IMR-90 (cell line): ENCODE measurements around the gene HLA-DQB1. TPM values are rescaled to one million over a fixed set of nuclear protein-coding genes. Genes with fewer than 3 reads are reported as not detected.

ENCODE experiments used
- ATAC-seq: fragments of 200-7000 bp; cut with Tn5 transposase; 2 replicates; pipeline ENCODE4 v1.9.1; 2020; ENCODE audit warnings: low read depth, mild to moderate bottlenecking, moderate library complexity
- BruUV-seq: library from RNA; stranded (reverse); fragments of 400-500 nt; replicated peaks from 2 replicates; lab custom pipeline; 2021; lab: Mats Ljungman, UMichigan
- CTCF ChIA-PET: fragments of 300-600 bp; formaldehyde crosslinking; extraction: SDS; loops from one replicate; lab custom pipeline; 2021; ENCODE audit warnings: antibody characterized with exemption; lab: Yijun Ruan, JAX
- POLR2A ChIA-PET: fragments of 300-600 bp; sonication (Branson Sonifier 250); formaldehyde crosslinking; loops from one replicate; lab custom pipeline; 2022; ENCODE audit warnings: antibody characterized with exemption; ENCODE audit not compliant: unreplicated experiment; lab: Charles Lee
- DNase-seq: peaks from one replicate; pipeline ENCODE4 v3.0.0; 2013
- H2AFZ ChIP-seq: replicated peaks from 2 replicates; pipeline ENCODE3; 2013; ENCODE audit warnings: low read length, mild to moderate bottlenecking; ENCODE audit not compliant: poor library complexity
- H2AK5ac ChIP-seq: 2 replicates; pipeline ENCODE4 v1.6.1; 2013; ENCODE audit warnings: low read depth, low read length, inconsistent platforms
- H2AK9ac ChIP-seq: replicated peaks from 2 replicates; pipeline ENCODE3; 2013; ENCODE audit warnings: mild to moderate bottlenecking, low read depth, low read length, moderate library complexity; ENCODE audit not compliant: poor library complexity
- H2BK120ac ChIP-seq: 2 replicates; pipeline ENCODE4 v1.6.1; 2013; ENCODE audit warnings: low read depth, low read length, inconsistent platforms
- H2BK15ac ChIP-seq: 3 replicates; pipeline ENCODE4 v1.6.1; 2013; ENCODE audit warnings: low read depth, low read length, inconsistent platforms
- H2BK20ac ChIP-seq: 2 replicates; pipeline ENCODE4 v1.6.1; 2013; ENCODE audit warnings: low read depth, mild to moderate bottlenecking, inconsistent platforms, low read length, moderate library complexity
- H2BK5ac ChIP-seq: 2 replicates; pipeline ENCODE4 v1.6.1; 2013; ENCODE audit warnings: mild to moderate bottlenecking, low read depth, low read length, inconsistent platforms; ENCODE audit not compliant: poor library complexity, severe bottlenecking
- H3K14ac ChIP-seq: replicated peaks from 2 replicates; pipeline ENCODE4 v1.6.1; 2013; ENCODE audit warnings: low read depth, low read length, inconsistent platforms
- H3K18ac ChIP-seq: 2 replicates; pipeline ENCODE4 v1.6.1; 2013; ENCODE audit warnings: low read depth, low read length, control low read depth
- H3K23ac ChIP-seq: 2 replicates; pipeline ENCODE4 v1.6.1; 2013; ENCODE audit warnings: low read depth, low read length, inconsistent platforms
- H3K27ac ChIP-seq: 2 replicates; pipeline ENCODE4 v1.5.1; 2013; ENCODE audit warnings: mild to moderate bottlenecking, control low read depth, low read length; ENCODE audit not compliant: insufficient read depth
- H3K27me3 ChIP-seq: 2 replicates; pipeline ENCODE4 v1.6.1; 2013; ENCODE audit warnings: low read length; ENCODE audit not compliant: control insufficient read depth, insufficient read depth
- H3K36me3 ChIP-seq: 2 replicates; pipeline ENCODE4 v1.6.1; 2013; ENCODE audit warnings: low read length, mixed read lengths; ENCODE audit not compliant: control insufficient read depth, insufficient read depth
- H3K4ac ChIP-seq: 2 replicates; pipeline ENCODE4 v1.6.1; 2013; ENCODE audit warnings: low read depth, low read length, inconsistent platforms
- H3K4me1 ChIP-seq: 2 replicates; pipeline ENCODE4 v1.6.1; 2013; ENCODE audit warnings: low read length, mixed read lengths; ENCODE audit not compliant: control insufficient read depth, insufficient read depth
- H3K4me2 ChIP-seq: 2 replicates; pipeline ENCODE4 v1.6.1; 2013; ENCODE audit warnings: low read depth, mild to moderate bottlenecking, control low read depth, low read length, moderate library complexity
- H3K4me3 ChIP-seq: 2 replicates; pipeline ENCODE4 v1.5.1; 2013; ENCODE audit warnings: low read depth, mild to moderate bottlenecking, control low read depth, low read length, moderate library complexity; ENCODE audit not compliant: insufficient read depth
- H3K56ac ChIP-seq: 2 replicates; pipeline ENCODE4 v1.6.1; 2013; ENCODE audit warnings: low read length, inconsistent platforms; ENCODE audit not compliant: insufficient read depth; ENCODE audit errors: extremely low read depth
- H3K79me1 ChIP-seq, 2 experiments: 2 replicates each; pipeline ENCODE4 v1.6.1; 2013; ENCODE audit warnings: low read length in 2 of 2, inconsistent platforms in 1 of 2, low read depth in 1 of 2
- H3K9ac ChIP-seq: 2 replicates; pipeline ENCODE4 v1.6.1; 2013; ENCODE audit warnings: low read depth, low read length, control low read depth
- H3K9me1 ChIP-seq: 2 replicates; pipeline ENCODE4 v1.6.1; 2013; ENCODE audit warnings: low read length, inconsistent platforms; ENCODE audit not compliant: insufficient read depth
- H3K9me3 ChIP-seq: 2 replicates; pipeline ENCODE4 v1.6.1; 2013; ENCODE audit warnings: low read length; ENCODE audit not compliant: control insufficient read depth, insufficient read depth
- H4K20me1 ChIP-seq: 2 replicates; pipeline ENCODE4 v1.6.1; 2013; ENCODE audit warnings: low read length, inconsistent platforms; ENCODE audit not compliant: insufficient read depth
- H4K5ac ChIP-seq: 2 replicates; pipeline ENCODE4 v1.6.1; 2013; ENCODE audit warnings: mild to moderate bottlenecking, low read depth, low read length, control low read depth
- H4K8ac ChIP-seq, 2 experiments: 2 replicates each; pipeline ENCODE4 v1.6.1; 2013; ENCODE audit warnings: low read depth in 2 of 2, low read length in 2 of 2, control low read depth in 1 of 2, inconsistent platforms in 1 of 2
- H4K91ac ChIP-seq: 2 replicates; pipeline ENCODE4 v1.6.1; 2013; ENCODE audit warnings: low read depth, low read length, inconsistent platforms; ENCODE audit not compliant: insufficient read depth
- BHLHE40 ChIP-seq: fragments of 150-350 bp; IDR thresholded peaks from 2 replicates; pipeline ENCODE4 v1.6.1; 2016; ENCODE audit warnings: mild to moderate bottlenecking, low read depth, low read length
- CEBPB ChIP-seq: IDR thresholded peaks from 2 replicates; pipeline ENCODE4 v1.6.1; 2012; ENCODE audit warnings: low read depth, low read length, improper control_type of control experiment
- CHD1 ChIP-seq: IDR thresholded peaks from 2 replicates; pipeline ENCODE4 v1.6.1; 2012; ENCODE audit warnings: low read depth, low read length, improper control_type of control experiment
- CTCF ChIP-seq: conservative IDR thresholded peaks from 2 replicates; pipeline ENCODE4 v1.5.1; 2012; ENCODE audit warnings: mild to moderate bottlenecking, low read depth, low read length, improper control_type of control experiment
- ELK1 ChIP-seq: fragments of 150-350 bp; IDR thresholded peaks from 2 replicates; pipeline ENCODE4 v1.6.1; 2016; ENCODE audit warnings: low read depth, mild to moderate bottlenecking, low read length, moderate library complexity, borderline replicate concordance
- FOS ChIP-seq: fragments of 150-350 bp; IDR thresholded peaks from 2 replicates; pipeline ENCODE4 v1.6.1; 2016; ENCODE audit warnings: low read depth, low read length
- MAFK ChIP-seq: IDR thresholded peaks from 2 replicates; pipeline ENCODE4 v1.6.1; 2012; ENCODE audit warnings: low read depth, low read length, improper control_type of control experiment
- MAZ ChIP-seq: IDR thresholded peaks from 2 replicates; pipeline ENCODE4 v1.6.1; 2012; ENCODE audit warnings: low read depth, mild to moderate bottlenecking, low read length, improper control_type of control experiment, moderate library complexity, borderline replicate concordance
- MXI1 ChIP-seq: IDR thresholded peaks from 2 replicates; pipeline ENCODE4 v1.6.1; 2012; ENCODE audit warnings: low read depth, mild to moderate bottlenecking, low read length, moderate library complexity, borderline replicate concordance
- NFE2L2 ChIP-seq: fragments of 150-350 bp; IDR thresholded peaks from 2 replicates; pipeline ENCODE4 v1.6.1; 2016; ENCODE audit warnings: low read depth, mild to moderate bottlenecking, low read length
- POLR2A ChIP-seq: IDR thresholded peaks from 2 replicates; pipeline ENCODE4 v1.6.1; 2012; ENCODE audit warnings: mild to moderate bottlenecking, low read depth, low read length
- RAD21 ChIP-seq: IDR thresholded peaks from 2 replicates; pipeline ENCODE4 v1.6.1; 2012; ENCODE audit warnings: low read length, improper control_type of control experiment
- RCOR1 ChIP-seq: IDR thresholded peaks from 2 replicates; pipeline ENCODE4 v1.6.1; 2012; ENCODE audit warnings: mild to moderate bottlenecking, low read length, improper control_type of control experiment; ENCODE audit not compliant: insufficient replicate concordance
- RFX5 ChIP-seq: IDR thresholded peaks from 2 replicates; pipeline ENCODE4 v1.8.0; 2012; ENCODE audit warnings: low read depth, mild to moderate bottlenecking, low read length, moderate library complexity
- SMC3 ChIP-seq: fragments of 150-350 bp; IDR thresholded peaks from 2 replicates; pipeline ENCODE4 v1.6.1; 2016; ENCODE audit warnings: low read depth, mild to moderate bottlenecking, antibody characterized with exemption, low read length, moderate library complexity
- USF2 ChIP-seq: fragments of 150-350 bp; IDR thresholded peaks from 2 replicates; pipeline ENCODE4 v1.6.1; 2017; ENCODE audit warnings: mild to moderate bottlenecking, antibody characterized with exemption, low read length, low read depth
- WGBS, 2 experiments: methylation state at CpG; one replicate each; pipeline versions ENCODE4 v1.1.5 to v1.1.7; 2013; ENCODE audit warnings: missing lambda C conversion rate in 2 of 2; ENCODE audit not compliant: insufficient read length in 1 of 2; ENCODE audit errors: extremely low coverage in 2 of 2; 5-methylcytosine and 5-hydroxymethylcytosine counted together
- dilution Hi-C: fragments of 300-500 bp; cut with HindIII; formaldehyde crosslinking; loops from one replicate; pipeline ENCODE4 v1.14.3; 2018; ENCODE audit warnings: low sequenced_read_pairs; ENCODE audit not compliant: unreplicated experiment
- in situ Hi-C: fragments of 300-500 bp; cut with MboI; formaldehyde crosslinking; loops from 3 replicates; pipeline ENCODE4 v1.14.3; 2019; ENCODE audit warnings: low sequenced_read_pairs, inconsistent platforms, mixed read lengths
- intact Hi-C: fragments of 100-400 bp; cut with micrococcal nuclease; formaldehyde crosslinking; loops from 2 replicates; pipeline ENCODE4 v1.10.0; 2022
- polyA plus RNA-seq, 3 experiments: library from polyadenylated mRNA; depleted of rRNA; stranded (reverse); fragments of >200 nt; gene quantifications; 2 replicates each; pipeline ENCODE4 v1.2.3, GENCODE V29; 2012; ENCODE audit warnings: low replicate concordance in 1 of 3
- total RNA-seq: library from RNA; depleted of rRNA; stranded (reverse); fragments of >200 nt; gene quantifications from 2 replicates; pipeline ENCODE4 v1.2.3, GENCODE V29; 2012

Gene HLA-DQB1
- total and polyA plus RNA-seq, 2 of the 4 experiments (the other 2 are of a cell fraction) = not detected

GRCh38 chr6:32684246-32684645, 17.8 kb upstream of the HLA-DQB1 start:
- POLR2A ChIA-PET = no interaction called here

More at GRCh38 chr6:32684246-32684645, 17.8 kb upstream of the HLA-DQB1 start:
- Histone ChIP-seq H3K23ac (no peak overlapping the region), H3K18ac (no peak overlapping the region), H2AK5ac (no peak overlapping the region), H3K4me2 (no peak overlapping the region), H3K9ac (no peak overlapping the region), H2BK20ac (no peak overlapping the region), H3K9me3 (no peaks in the 10 kb centered on the region), H3K27me3 (no peaks in the 10 kb centered on the region), H3K14ac (no peak overlapping the region), H3K56ac (no peak overlapping the region), H4K5ac (no peak overlapping the region), H3K4me3 (no peak overlapping the region), H3K9me1 (no peaks in the 10 kb centered on the region), H4K8ac (no peak overlapping the region), H3K36me3 (no peaks in the 10 kb centered on the region), H3K4ac (no peak overlapping the region), H4K91ac (no peak overlapping the region), H3K27ac (no peak overlapping the region), H2BK15ac (no peak overlapping the region), H3K4me1 (no peaks in the 10 kb centered on the region), H4K20me1 (no peaks in the 10 kb centered on the region), H2AK9ac (no peak overlapping the region), H2AFZ (no peak overlapping the region), H3K79me1 (no peaks in the 10 kb centered on the region), H2BK120ac (no peak overlapping the region), H2BK5ac (no peak overlapping the region)
- dilution Hi-C loops = no loop called here
- CTCF ChIA-PET = no interaction called here
- no peak for DNase-seq
- TF ChIP-seq SMC3 (no peak), ELK1 (no peak), RFX5 (no peak), CTCF (no peak), RAD21 (no peak), FOS (no peak), CEBPB (no peak), MAZ (no peak), MXI1 (no peak), BHLHE40 (no peak), RCOR1 (no peak), USF2 (no peak), MAFK (no peak), CHD1 (no peak), POLR2A (no peak), NFE2L2 (no peak)
- in situ Hi-C loops = no loop called here
- no peak for ATAC-seq
- BruUV-seq = no TSS peak
- WGBS, 2 experiments = no CpG with 5 or more reads among the region's 3 CpGs
- intact Hi-C loops = no loop called here
